HCT116 (cell line): ENCODE results near the gene PHF3. TPM values are rescaled to one million over a fixed set of nuclear protein-coding genes. Genes with fewer than 3 reads are reported as not detected.

Experiments
- ATAC-seq: fragments of 200-7000 bp; cut with Tn5 transposase; 2 replicates; pipeline ENCODE4 v1.9.1; 2020; ENCODE audit warnings: mild to moderate bottlenecking, moderate library complexity
- BruUV-seq: library from RNA; stranded (reverse); fragments of 400-500 nt; replicated peaks from 2 replicates; lab custom pipeline; 2021; lab: Mats Ljungman, UMichigan
- CTCF ChIA-PET: fragments of 300-600 bp; sonication (Branson Sonifier 250); formaldehyde crosslinking; loops from one replicate; lab custom pipeline; 2021; ENCODE audit warnings: antibody characterized with exemption; lab: Charles Lee
- POLR2A ChIA-PET: fragments of 300-600, 350-600 bp; sonication (Branson Sonifier 250); formaldehyde crosslinking; loops from one replicate; lab custom pipeline; 2021; ENCODE audit warnings: antibody characterized with exemption; lab: Charles Lee
- RAD21 ChIA-PET, 2 experiments: fragments of 300-600 bp; sonication (Branson Sonifier 250); formaldehyde crosslinking; loops; one replicate each; lab custom pipeline; 2023; ENCODE audit warnings: low total read pairs in 2 of 2; ENCODE audit not compliant: uncharacterized antibody in 2 of 2, unreplicated experiment in 2 of 2, low non-redundant PET in 1 of 2; lab: Charles Lee
- DNase-seq: peaks from one replicate; pipeline ENCODE4 v3.0.0-alpha.2; 2010; ENCODE audit warnings: low read depth, low spot score
- H2AFZ ChIP-seq: fragments of 200-600 bp; shearing (Covaris generic), sonication (generic); 2 replicates; pipeline ENCODE4 v1.6.1; 2017; ENCODE audit warnings: low read depth, mixed run types, mixed read lengths, antibody characterized with exemption, low read length; ENCODE audit not compliant: poor library complexity, severe bottlenecking
- H3K27ac ChIP-seq: 2 replicates; pipeline ENCODE4 v1.5.1; 2012; ENCODE audit warnings: low read depth, low read length
- H3K27me3 ChIP-seq: fragments of 200-600 bp; sonication (generic); 2 replicates; pipeline ENCODE4 v1.6.1; 2016; ENCODE audit warnings: mixed run types, low read length, mixed read lengths; ENCODE audit not compliant: insufficient read depth
- H3K36me3 ChIP-seq, 2 experiments: fragments of 200-500 bp in 1 of 2; fragments of 200-600 bp in 1 of 2; sonication (Bioruptor generic) in 1 of 2; sonication (generic) in 1 of 2; 2 replicates each; pipeline versions ENCODE4 v1.5.1 to v1.6.1; 2014 to 2016; ENCODE audit warnings: low read length in 2 of 2, inconsistent platforms in 1 of 2, mixed read lengths in 1 of 2, mixed run types in 1 of 2; ENCODE audit not compliant: insufficient read depth in 2 of 2, control insufficient read depth in 1 of 2
- H3K4me1 ChIP-seq, 2 experiments: fragments of 200-600 bp in 1 of 2; sonication (generic) in 1 of 2; 2 replicates each; pipeline versions ENCODE4 v1.5.1 to v1.6.1; 2012 to 2017; ENCODE audit warnings: low read length in 2 of 2, inconsistent platforms in 1 of 2, mild to moderate bottlenecking in 1 of 2, mixed read lengths in 1 of 2, mixed run types in 1 of 2, moderate library complexity in 1 of 2; ENCODE audit not compliant: insufficient read depth in 2 of 2, control insufficient read depth in 1 of 2
- H3K4me2 ChIP-seq: fragments of 200-600 bp; sonication (generic); 2 replicates; pipeline ENCODE4 v1.6.1; 2017; ENCODE audit warnings: mixed run types, low read length, mixed read lengths
- H3K4me3 ChIP-seq, 2 experiments: fragments of 200-600 bp in 1 of 2; sonication (generic) in 1 of 2; replicated peaks in 1 of 2; 2 replicates each; pipeline ENCODE4 v1.5.1; 2011 to 2016; ENCODE audit warnings: low read length in 2 of 2, control low read depth in 1 of 2, low read depth in 1 of 2, mild to moderate bottlenecking in 1 of 2, mixed read lengths in 1 of 2, mixed run types in 1 of 2
- H3K79me2 ChIP-seq: fragments of 200-600 bp; sonication (generic); 2 replicates; pipeline ENCODE4 v1.6.1; 2017; ENCODE audit warnings: mild to moderate bottlenecking, mixed run types, low read length, moderate library complexity, mixed read lengths; ENCODE audit not compliant: insufficient read depth
- H3K9ac ChIP-seq: fragments of 200-600 bp; sonication (generic); 2 replicates; pipeline ENCODE4 v1.6.1; 2016; ENCODE audit warnings: low read length, mixed read lengths
- H3K9me2 ChIP-seq: fragments of 200-600 bp; sonication (generic), shearing (Covaris generic); 2 replicates; pipeline ENCODE4 v1.6.1; 2017; ENCODE audit warnings: mixed run types, mild to moderate bottlenecking, moderate library complexity; ENCODE audit not compliant: insufficient read depth
- H3K9me3 ChIP-seq, 2 experiments: fragments of 200-500 bp in 1 of 2; fragments of 200-600 bp in 1 of 2; sonication (Bioruptor generic) in 1 of 2; sonication (generic) in 1 of 2; 2 replicates each; pipeline ENCODE4 v1.6.1; 2014 to 2017; ENCODE audit warnings: low read length in 2 of 2, mixed read lengths in 2 of 2, inconsistent platforms in 1 of 2, low read depth in 1 of 2, mild to moderate bottlenecking in 1 of 2, mixed run types in 1 of 2, moderate library complexity in 1 of 2; ENCODE audit not compliant: control insufficient read depth in 1 of 2, insufficient read depth in 1 of 2
- H4K20me1 ChIP-seq: fragments of 200-600 bp; sonication (generic), shearing (Covaris generic); 2 replicates; pipeline ENCODE4 v1.6.1; 2017; ENCODE audit warnings: mixed run types, mild to moderate bottlenecking, moderate library complexity; ENCODE audit not compliant: insufficient read depth
- ATF3 ChIP-seq: IDR thresholded peaks from 2 replicates; pipeline ENCODE4 v1.6.1; 2012
- CEBPB ChIP-seq: IDR thresholded peaks from 2 replicates; pipeline ENCODE4 v1.6.1; 2012; ENCODE audit warnings: low read depth
- EZH2 ChIP-seq: fragments of 200-600 bp; sonication (generic); IDR thresholded peaks from 2 replicates; pipeline ENCODE4 v1.6.1; 2017; ENCODE audit warnings: antibody characterized with exemption, mixed run types
- EZH2phosphoT487 ChIP-seq: fragments of 200-600 bp; IDR thresholded peaks from 2 replicates; pipeline ENCODE4 v1.6.1; 2018; ENCODE audit warnings: antibody characterized with exemption, borderline replicate concordance
- FOSL1 ChIP-seq: IDR thresholded peaks from 2 replicates; pipeline ENCODE4 v1.6.1; 2012; ENCODE audit warnings: low read depth
- MAX ChIP-seq: IDR thresholded peaks from 2 replicates; pipeline ENCODE4 v1.6.1; 2012
- POLR2A ChIP-seq: IDR thresholded peaks from 2 replicates; pipeline ENCODE4 v1.7.0; 2011; ENCODE audit warnings: borderline replicate concordance; ENCODE audit not compliant: insufficient read depth, insufficient read length; ENCODE audit errors: extremely low read depth
- POLR2AphosphoS5 ChIP-seq: IDR thresholded peaks from 2 replicates; pipeline ENCODE4 v1.6.1; 2011; ENCODE audit warnings: mild to moderate bottlenecking, low read depth, low read length, moderate library complexity
- RAD21 ChIP-seq: IDR thresholded peaks from 2 replicates; pipeline ENCODE4 v1.6.1; 2012; ENCODE audit warnings: low read depth, mild to moderate bottlenecking
- SIN3A ChIP-seq: IDR thresholded peaks from 2 replicates; pipeline ENCODE4 v1.6.1; 2012; ENCODE audit warnings: low read depth
- SP1 ChIP-seq: IDR thresholded peaks from 2 replicates; pipeline ENCODE4 v1.6.1; 2012; ENCODE audit warnings: low read depth
- SRF ChIP-seq: IDR thresholded peaks from 2 replicates; pipeline ENCODE4 v1.6.1; 2012; ENCODE audit warnings: low read depth
- YY1 ChIP-seq: IDR thresholded peaks from 2 replicates; pipeline ENCODE4 v1.6.1; 2011; ENCODE audit warnings: low read length, low read depth, moderate library complexity, mild to moderate bottlenecking; ENCODE audit not compliant: insufficient replicate concordance; ENCODE audit errors: extremely low read depth
- ZBTB33 ChIP-seq: IDR thresholded peaks from 2 replicates; pipeline ENCODE4 v1.6.1; 2011; ENCODE audit warnings: mild to moderate bottlenecking, low read length, moderate library complexity; ENCODE audit not compliant: insufficient replicate concordance; ENCODE audit errors: extremely low read depth
- ZFX ChIP-seq: fragments of 450-650 bp; IDR thresholded peaks from 2 replicates; pipeline ENCODE4 v1.6.1; 2017
- ZNF274 ChIP-seq: fragments of 200-500 bp; sonication (Bioruptor generic); IDR thresholded peaks from 2 replicates; pipeline ENCODE4 v1.6.1; 2014; ENCODE audit warnings: mild to moderate bottlenecking, low read depth, low read length, inconsistent platforms
- intact Hi-C: fragments of 100-400 bp; cut with micrococcal nuclease; formaldehyde crosslinking; loops from 2 replicates; pipeline ENCODE4 v1.10.0; 2022
- total RNA-seq: library from RNA; stranded (reverse); gene quantifications from one replicate; pipeline ENCODE4 v1.2.1, GENCODE V29; 2021; ENCODE audit not compliant: unreplicated experiment

The PHF3 gene
- total RNA-seq, 1 experiment from 2014 or later: 51.1 TPM

GRCh38 chr6:63624091-63624490 is 11.5 kb upstream of the PHF3 start:
- DNase-seq: no peak
- POLR2A ChIA-PET: no interaction called here
- no peak for ATAC-seq
- Histone ChIP-seq H3K27ac (no peak overlapping the region), H3K79me2 (no peaks in the 10 kb centered on the region), H3K36me3 (no peaks in the 10 kb centered on the region), H3K4me1 (no peaks in the 10 kb centered on the region), H3K4me2 (no peak overlapping the region), H3K4me3 (no peak overlapping the region), H3K9me3 (no peaks in the 10 kb centered on the region), H3K9me2 (no peaks in the 10 kb centered on the region), H3K9ac (no peak overlapping the region), H4K20me1 (no peaks in the 10 kb centered on the region), H2AFZ (no peak overlapping the region), H3K27me3 (no peaks in the 10 kb centered on the region)
- no TSS peak for BruUV-seq
- RAD21 ChIA-PET: no interaction called here
- CTCF ChIA-PET: no interaction called here
- intact Hi-C loops: no loop called here
- no peak for TF ChIP-seq SIN3A
- no peak for TF ChIP-seq POLR2AphosphoS5
- TF ChIP-seq EZH2: no peak
- TF ChIP-seq ATF3: no peak

GRCh38 chr6:63630466-63630865 is 5.1 kb upstream of the PHF3 start:
- Histone ChIP-seq H3K79me2 (no peaks in the 10 kb centered on the region), H3K27me3 (no peaks in the 10 kb centered on the region), H2AFZ (no peak overlapping the region), H3K36me3 (no peaks in the 10 kb centered on the region), H3K4me2 (no peak overlapping the region), H3K4me1 (peaks cover 3 to 9% of the 10 kb centered on the region in 2 experiments; a peak in 1 of 4 replicates), H4K20me1 (no peaks in the 10 kb centered on the region), H3K9ac (no peak overlapping the region), H3K9me3 (no peaks in the 10 kb centered on the region), H3K9me2 (no peaks in the 10 kb centered on the region), H3K4me3 (no peak overlapping the region), H3K27ac (no peak overlapping the region)
- no peak for ATAC-seq
- CTCF ChIA-PET: no interaction called here
- TF ChIP-seq ZBTB33 (no peak), RAD21 (no peak), SRF (no peak), SP1 (no peak), ZNF274 (no peak), YY1 (no peak), MAX (no peak), EZH2phosphoT487 (no peak), POLR2A (no peak), CEBPB (no peak), ZFX (no peak), FOSL1 (no peak)
- BruUV-seq: no TSS peak
- no peak for DNase-seq
- POLR2A ChIA-PET: no interaction called here
- intact Hi-C loops: no loop called here
- RAD21 ChIA-PET: no interaction called here
